ENCODE measurements around the gene MYL7.
A peak's percentile ranks its signal among the peaks of the same experiment; 100 is the strongest.

Gene MYL7

DNA sequence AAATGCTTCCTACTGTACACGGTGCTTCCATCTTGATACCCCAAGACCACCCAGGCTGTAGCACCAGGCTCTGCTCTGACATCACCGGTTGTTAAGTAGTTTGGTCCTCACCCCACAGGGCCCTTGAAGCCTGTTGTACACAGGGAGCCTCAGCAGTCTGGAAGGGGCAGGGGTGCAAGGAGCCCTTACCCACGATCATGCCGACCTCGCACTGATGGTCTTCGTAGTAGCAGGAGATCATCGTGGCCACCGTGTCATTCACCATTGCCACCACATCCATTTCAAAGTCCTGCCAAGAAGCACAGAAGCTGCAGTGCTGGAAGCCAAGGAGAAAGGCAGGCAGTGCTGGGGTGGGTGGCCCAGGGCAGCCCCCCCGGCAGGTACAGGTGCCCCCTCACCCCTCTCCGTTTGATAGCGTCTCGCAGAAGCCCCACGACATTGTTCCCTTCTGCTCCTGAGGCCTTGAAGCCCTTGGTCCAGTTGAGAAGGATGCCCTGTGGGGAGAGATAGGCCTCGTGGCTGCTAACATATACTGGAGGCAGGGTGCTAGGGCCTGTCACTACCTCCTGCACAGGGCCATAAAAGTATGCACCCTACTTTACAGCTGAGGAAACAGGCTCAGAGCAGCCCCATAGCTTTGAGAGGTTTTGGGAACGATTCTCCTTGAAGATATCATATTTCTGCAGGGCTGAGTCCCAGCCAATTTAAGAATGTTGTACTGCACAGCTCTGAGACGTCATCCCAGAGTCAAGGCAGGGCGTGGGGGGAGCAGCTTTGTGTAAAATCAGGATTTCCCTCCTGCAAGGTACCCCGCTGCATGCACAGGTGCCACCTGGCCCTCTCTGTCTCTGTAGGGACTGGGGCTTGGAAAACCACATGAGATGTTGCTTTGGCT is 8.7 kb upstream of the MYL7 start:
- no peak for DNase-seq

DNA sequence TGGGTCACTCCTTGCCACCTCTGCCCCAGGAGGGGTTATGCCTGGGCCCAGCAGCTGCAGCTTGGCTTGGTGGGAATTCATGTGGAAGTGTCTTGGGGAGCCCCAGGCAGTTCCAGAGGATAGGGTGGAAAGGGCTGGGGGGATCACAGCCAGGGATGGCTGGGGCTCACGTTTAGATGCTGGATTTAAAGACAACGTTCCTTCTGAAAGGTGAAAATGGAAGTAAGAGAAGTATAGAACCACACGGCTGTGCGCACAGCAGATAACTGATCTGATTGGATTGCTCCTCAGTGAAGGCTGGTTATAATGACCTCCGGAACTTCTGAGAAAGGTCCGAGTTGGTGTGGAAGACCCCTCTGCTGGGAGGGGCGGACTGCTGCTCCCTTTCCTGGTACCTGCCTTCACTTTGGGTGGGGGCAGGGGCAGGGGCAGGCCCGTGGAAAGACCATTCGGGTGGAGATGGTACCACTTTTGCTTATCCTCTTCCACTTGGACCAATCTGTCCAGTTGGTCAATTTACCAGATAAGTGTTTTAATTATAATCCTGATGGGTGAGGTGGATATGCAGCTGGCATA is 7.9 kb upstream of the MYL7 start:
- DNase-seq: no peak

DNA sequence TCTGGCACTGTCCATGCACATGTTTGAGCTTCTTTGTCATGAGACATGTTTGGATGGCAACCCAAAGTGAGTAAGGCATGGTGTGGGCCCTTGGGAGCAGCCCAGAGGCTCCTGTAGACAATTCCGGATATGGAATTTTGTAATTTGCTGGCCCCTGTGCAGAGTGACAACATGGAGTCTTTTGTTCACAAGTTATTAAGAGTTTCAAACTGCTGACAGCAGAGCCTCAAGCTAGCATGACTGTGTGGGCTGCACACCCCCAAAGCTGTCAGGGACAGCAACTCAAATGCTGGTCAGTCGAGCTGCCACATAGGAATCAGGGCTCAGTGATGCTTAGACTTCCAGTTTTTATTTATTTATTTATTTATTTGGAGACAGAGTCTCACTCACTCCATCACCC is 7.0 kb upstream of the MYL7 start:
- no peak for DNase-seq

DNA sequence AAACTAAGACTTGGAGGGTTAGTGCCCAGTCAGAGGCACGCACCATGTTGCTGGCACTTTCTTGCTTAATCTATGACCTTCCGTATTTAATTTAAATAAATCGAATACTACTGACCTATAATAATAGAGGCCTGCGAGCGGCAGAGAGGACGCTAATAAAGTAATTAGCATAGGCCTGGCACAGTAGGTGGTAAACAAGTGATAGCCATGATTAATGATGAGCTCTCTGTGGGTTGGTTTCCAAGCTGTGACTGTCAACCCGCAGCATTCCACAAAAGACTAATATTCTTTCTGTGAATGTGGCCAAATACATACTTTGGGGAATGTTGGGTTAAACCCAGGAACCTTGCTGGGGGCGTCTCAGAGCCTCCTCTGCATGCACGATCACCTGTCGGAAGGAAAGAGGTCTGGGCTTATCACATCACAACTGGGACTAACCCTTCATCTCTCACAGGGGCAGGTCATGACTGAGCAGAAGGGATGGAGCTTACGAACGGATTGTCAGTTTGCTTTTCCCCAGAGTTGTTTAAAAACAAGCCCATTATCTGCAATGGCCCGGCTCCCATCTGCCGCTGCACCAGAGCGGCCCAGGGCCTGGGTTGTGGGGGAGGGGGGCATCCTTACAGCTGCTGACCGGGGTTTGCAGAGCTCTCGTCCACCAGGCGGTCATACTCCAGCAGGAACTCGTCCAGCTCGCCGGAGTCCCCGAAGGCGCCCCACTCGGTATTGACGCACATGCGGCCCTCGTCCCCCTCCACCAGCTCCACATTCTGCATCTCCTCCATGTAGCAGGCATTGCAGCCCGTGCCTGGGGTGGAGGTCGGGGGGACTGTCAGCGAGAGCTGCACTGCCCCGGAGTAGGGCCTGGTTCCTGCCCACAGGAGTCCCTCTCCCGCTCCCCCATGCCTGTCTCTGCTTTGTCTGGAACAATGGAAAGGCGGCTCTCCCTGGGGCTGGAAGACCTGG is 6.2 kb upstream of the MYL7 start:
- DNase-seq: no peak

DNA sequence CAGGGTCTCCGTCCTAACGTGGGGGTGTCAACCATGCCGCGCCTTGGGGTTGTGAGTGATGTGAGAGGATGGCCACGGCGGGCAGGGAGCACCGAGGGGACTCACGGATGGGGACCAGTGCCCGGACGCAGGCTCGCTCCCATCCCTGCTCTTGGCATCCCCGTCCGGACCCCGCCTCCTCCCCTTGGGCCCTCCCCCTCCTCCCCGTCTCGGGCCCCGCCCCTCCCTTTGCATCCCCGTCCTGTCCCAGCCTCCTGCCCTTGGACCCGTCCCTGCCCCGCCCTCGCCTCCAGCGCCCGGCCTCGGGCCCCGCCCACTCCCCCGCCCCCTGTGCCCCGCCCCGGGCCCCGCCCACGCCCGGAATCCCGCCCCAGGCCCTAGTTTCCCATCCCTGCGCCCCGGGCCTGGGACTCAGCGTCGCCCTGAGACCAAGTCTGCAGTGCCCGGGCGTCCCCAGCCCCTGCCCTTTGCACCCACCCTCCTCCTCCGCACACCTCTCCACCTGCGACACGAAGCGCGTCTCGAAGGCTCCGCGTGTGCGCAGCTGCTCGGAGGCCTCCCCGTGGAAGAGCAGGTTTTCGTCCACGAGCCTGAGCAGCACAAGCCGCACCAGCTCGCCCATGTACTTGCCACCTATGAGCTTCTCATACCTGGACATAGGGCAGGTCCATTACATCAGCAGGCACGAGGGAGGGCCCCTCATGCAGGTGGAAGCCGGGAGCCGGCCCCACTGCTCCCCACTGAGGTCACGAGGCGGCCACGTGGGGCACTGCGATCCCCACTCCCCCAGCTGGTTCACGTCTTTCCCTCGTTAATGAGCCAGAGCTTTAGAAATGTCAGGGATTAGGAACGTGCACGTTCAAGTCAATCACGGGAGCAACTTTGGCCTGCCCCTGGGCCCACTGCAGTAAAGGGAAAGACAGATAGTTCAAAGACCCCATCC is 5.1 kb upstream of the MYL7 start:
- DNase-seq: peak; percentile 30

DNA sequence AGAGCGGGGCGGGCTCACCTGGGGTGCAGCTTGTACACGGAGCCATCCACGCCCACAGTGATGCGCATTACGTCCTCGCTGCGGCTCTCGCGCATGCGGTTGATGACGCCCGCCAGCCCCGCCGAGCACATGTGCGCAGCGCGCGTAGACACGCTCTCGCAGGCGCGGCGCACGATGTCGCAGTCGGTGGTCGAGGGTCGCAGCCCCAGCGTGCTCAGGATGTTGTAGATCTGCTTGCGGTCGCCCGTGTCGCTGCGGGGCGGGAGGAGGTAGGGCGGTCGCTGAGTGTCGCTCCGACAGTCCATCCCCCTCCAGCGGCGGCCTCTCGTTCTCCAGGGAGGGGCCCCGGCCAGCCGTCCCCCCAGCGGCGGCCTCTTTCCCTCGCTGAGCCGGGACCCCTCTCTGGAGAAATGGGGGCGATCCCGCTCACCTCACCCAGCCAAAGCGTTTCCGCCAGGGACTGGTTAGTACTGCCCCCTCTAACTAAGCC is 4.4 kb upstream of the MYL7 start:
- no peak for DNase-seq

DNA sequence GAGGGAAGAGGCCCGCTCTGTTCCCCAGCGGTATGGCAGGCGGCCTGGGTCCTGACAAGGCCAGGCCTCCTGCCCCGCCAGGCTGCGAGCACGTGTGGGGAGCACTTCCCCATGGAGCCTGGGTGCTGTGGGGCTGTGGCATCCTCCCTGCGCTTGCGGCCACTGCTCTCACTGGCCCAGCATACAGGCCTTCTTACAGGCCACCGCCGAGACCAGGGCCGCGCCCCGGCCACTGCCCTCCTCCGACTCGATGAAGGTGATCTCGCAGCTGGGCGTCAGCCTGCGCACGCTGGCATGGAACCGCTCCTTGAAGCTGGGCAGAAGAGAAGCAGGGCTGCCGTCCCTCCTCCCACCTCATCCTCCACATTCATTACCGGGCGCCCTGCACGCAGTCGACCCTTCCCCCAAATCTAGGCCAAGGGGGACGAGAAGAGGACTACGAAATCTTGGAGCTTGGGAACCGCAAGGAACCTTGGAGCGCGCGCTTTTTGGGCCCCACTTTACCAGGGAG is 3.9 kb upstream of the MYL7 start:
- no peak for DNase-seq

DNA sequence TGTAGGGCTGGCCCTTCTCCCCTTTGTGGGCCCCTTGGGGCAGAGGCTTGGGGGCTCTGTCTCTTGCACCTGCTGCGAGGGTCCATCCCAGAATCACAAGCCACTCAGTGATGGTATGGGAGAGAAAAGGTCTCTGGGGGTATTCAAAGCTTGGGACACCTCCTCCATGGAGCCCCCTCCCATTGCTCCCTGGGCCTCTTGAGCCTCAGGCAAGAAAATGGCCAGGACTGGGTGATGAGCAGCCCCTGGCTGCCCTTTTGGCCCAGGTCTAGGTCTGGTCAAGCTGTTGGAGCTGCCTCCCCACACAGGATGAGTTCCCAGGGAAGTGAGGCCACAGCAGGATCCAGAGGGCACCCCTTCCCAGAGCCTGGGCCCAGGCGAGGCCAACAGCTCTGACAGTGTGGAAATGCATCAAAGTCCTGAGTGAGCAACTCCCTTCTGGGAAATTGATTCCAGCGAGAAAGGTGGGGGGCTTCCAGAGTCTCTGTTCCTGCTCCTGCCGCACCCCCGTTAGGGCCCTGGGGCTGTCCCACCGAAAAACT is 3.4 kb upstream of the MYL7 start:
- no peak for DNase-seq

DNA sequence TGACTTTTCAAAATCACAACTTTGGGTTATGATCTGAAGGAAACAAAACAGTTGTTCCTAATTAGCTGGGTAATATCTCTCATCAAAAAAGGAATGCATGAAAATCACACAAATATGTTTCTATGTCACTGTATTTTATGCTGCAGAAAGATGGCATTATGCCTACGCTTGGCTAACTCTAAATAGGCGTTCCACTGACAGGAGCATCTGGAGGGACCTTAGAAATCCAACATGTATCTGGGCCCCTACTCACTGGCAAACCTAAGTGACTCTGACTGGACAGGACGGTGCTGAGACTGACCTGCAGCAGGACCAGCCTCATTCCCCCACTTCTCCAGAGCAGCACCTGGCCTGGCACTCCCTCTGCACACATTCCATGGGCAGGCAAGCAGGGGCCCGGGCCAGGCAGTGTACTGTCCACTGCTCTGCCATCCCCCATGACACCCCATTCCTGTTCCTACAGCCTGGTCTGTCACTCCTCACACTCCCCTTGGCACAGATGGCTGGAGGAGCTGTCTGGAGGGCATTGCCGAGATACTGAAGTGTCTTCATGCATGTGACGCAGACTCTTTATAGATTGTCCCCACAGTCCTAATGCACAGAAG is 2.6 kb upstream of the MYL7 start:
- DNase-seq: no peak

DNA sequence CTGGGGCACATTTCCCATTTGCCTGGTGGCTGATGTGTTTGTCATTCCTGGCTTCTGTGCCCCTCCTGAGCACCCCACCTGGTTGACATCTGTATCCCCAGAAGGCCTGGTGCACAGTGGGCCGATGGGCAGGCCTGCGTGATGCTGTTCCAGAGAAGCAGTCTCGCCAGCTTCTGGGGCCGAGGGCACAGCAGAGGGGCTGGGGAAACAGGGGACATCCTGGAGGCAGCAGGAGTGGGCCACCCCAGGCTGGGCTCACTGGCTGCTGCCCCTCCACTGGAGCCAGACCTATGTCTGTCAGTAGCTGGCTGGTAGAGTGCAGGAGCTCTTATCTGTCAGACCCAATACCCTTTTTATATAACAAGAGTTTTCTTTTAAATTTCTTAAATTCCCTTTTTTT is 896 bp upstream of the MYL7 start:
- no peak for DNase-seq

DNA sequence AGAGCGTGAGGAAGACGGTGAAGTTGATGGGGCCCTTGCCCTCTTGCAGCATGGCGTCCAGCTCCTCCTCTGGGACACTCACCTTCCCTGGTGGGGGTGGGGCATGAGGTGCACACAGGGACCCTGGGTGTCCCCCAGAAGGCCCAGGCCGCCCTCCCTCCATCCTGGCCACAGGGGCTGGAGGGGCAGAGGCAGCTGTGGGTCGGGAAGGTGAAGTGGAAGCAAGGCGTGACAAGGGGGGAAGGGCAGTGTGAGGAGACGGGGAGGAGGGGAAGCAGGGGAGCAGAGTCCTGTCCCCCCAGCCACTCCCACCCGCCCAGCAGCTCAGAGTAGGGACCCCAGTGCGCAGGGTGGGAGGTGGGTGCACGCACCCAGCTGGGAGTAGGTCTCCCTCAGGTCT is 791 bp downstream of the MYL7 start:
- no peak for DNase-seq

DNA sequence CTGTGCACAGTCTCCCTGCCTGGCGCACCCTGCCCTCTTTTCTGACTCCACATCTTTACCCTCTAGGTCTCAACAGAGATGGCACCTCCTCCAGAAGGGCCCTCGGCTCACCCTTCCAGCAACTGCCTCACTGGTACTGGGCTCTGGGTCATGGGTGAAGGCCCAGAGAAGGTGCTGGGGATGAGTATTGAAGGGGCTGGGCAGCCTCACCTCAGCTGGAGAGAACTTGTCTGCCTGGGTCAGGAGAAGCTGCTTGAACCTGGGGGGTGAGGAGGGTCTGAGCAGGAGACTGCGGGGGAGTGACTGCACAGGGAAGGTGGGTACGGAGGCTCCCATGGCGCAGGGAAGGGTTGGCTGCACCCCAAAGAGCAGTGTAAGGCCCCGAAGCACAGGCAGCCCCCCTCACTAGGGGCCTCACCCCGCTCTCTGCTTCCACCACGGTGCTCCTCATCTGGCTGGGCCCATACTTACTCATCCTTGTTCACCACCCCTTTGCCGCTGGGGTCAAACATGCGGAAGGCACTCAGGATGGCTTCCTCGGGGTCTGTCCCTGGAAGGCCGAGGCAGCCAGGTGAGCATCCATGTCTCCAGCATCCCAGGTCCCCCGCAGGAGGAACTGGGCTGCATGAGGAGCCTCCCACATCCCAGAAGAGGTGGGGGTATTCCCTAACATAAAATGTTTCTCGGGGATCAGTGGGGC is 1.7 kb downstream of the MYL7 start:
- DNase-seq: no peak

DNA sequence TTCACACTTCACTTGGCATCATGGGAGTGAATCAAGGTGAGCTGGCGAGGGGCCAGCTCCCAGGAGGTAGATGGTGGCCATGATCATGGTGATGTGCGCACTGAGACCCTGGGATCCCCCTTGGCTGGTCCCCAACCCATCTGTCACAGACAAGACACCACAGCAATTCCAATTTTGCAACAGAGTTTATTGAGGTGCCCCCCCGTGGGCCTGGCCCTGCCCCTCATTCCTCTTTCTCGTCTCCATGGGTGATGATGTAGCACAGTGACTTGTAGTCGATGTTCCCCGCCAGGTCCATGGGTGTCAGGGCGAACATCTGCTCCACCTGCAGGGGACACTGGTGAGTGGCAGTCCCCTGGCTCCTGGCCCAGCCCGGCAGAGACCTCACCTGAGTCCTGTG is 2.4 kb downstream of the MYL7 start:
- DNase-seq: no peak

DNA sequence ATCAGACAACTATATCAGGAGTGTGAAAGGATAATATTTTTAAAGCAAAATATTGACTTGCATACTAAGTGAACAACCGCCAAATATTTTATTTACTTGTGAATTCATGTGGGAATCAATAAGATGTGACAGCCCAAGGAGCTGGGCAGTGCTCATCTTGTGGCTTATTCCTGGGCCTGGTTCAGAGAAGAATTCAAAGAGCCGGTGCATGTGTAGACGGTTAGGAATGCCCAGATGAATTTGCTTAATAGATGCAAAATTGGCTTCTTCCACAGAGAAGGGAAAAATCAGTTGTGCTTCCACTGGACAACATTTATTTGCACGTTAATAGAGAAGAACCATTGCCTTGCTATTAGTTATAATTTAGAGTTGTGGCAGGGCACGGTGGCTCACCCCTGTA is 4.4 kb downstream of the MYL7 start:
- no peak for DNase-seq

DNA sequence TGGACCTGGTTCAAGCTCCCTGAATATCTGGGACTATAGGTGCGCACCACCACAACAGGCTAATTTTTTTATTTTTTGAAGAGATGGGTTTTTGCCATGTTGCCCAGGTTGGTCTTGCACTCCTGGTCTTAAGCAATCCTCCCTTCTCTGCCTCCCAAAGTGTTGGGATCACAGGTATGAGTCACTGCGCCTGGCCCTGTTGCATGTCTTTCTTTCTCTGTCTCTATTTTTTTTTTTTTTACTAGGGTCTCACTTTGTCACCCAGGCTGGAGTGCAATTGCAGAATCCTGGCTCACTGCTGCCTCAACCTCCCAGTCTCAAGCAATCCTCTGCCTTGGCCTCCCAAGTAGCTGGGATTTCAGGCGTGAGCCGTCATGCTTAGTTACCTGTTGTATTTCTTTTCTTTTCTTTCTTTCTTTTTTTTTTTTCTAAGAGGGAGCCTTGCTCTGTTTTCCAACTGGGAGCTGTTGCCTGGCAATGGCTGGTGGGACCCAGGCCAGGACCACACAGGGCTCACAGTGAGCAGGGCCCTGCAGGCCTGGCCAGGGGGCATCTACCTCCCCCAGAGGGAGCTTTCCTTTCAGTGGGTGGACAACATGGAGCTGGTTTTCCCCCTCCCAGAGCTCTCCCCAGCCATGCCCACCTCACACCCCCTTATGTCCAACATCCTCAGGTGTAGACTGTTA is 6.0 kb downstream of the MYL7 start:
- DNase-seq: no peak

DNA sequence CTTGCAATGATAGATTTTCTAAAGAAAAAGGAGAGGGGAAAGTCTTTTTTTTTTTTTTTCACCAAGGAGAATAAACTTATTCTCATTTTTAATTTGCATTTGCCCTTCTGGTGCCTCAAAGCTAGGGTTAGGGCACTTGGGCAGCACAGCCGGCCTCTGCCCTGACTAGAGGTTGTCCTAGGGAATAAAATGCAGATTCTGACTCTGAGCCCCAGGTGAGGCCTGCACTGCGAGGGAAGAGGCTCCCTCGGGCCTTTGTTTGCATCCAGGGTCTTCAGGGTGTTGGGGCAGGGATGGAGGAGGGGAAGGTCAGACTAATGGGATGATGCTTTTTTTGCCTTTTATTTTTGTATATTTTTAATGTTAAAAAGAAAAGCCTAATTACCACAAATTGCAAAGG is 7.8 kb downstream of the MYL7 start:
- DNase-seq: no peak

DNA sequence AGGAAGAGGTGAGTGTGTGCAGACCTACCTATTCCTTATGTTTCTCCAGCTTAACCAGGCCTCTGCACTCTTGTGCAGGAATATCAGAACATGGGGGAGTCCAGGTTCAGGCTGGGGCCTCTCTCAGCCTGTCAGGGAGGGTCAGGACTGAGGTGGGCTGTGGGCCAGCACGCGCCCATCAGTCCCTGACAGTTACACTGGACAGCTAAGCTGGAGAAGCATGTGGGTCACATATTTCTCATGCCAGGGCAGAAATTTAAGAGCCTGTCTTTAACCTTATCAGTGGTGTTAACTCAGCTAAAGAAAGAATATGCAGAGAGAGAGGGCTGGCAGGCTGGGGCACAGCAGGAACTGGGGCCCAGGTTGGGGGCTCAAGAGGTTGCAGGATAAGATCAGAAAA is 9.1 kb downstream of the MYL7 start:
- no peak for DNase-seq

DNA sequence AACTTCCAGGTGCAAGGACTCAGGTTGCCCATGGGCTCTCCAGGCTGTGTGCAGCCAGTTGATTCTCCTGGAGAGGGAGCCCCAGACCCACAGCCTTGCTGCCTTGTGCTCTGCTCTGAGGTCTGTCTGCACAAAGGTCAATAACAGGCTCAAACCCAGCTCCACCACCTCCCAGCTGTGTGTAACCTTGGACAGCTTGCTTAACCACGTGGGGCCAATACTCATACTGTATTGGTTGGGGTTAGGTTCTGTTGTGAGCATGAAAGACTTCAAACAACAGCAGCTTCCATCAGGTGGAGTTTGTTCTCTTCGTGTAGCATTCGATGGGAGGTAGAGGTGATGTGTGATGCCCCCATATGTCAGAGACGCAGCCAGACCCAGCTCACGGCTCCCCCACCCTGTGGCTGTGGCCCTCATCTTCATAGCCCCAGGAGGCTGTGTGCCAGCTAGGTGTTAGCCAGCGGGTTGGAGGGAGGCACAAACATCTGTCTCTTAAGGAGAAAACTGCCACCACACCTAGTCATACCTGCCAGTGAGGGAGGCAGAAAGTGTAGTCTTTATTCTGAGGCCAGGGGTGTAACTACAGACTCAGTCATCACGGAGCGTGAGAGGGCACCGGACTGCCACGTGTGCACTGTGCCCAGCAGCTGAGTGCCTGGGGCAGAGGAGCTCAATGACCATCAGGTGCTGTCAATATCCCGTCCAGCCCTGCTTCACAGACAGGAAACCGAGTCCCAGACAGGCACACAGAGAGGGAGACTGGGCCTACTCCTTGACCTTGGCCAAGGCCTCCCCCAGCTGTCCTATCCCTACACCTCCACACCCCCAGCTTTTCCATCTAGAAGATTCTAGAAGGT is 9.7 kb downstream of the MYL7 start:
- no peak for DNase-seq
